ENCODE measurements around the gene CAPN10.

The CAPN10 gene

GRCh38 chr2:240575101-240575965 lies 11.2 kb upstream of the CAPN10 start:
- no peak for TF ChIP-seq CTCF (IDR thresholded peaks at IDR 0.05; ENCODE audit: low read depth, low read length)
- H3K4me3 ChIP-seq (ENCODE audit: low read depth, low read length) = no peak overlapping the region
- in situ Hi-C loops (cut with HindIII; ENCODE audit: low sequenced_read_pairs) = no loop called here
- no peak for DNase-seq (ENCODE audit: low read depth, low spot score)

DNA sequence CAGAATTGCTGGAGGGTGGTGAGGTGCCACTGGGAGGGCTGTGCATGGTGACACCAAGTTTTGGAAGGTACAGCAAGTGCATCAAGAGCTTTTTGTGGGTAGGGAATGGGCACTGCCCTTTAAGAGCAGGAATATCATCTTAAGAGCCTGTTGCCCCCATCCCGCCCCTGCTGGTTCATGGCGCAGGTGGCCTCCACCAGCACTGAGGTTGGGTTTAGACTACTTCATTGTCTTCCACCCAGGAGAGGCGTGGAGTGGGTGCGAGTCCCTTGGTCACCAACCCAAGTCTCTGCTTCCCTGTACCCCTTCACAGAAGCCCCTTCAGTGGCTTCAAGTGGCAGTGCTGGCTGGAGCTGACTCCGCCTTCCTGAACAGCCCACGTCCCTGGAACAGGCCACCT lies 10.5 kb upstream of the CAPN10 start:
- in situ Hi-C loops (cut with HindIII; ENCODE audit: low sequenced_read_pairs) = no loop called here
- no peak for DNase-seq (ENCODE audit: low read depth, low spot score)
- H3K4me3 ChIP-seq (ENCODE audit: low read depth, low read length) = no peak overlapping the region
- no peak for TF ChIP-seq CTCF (IDR thresholded peaks at IDR 0.05; ENCODE audit: low read depth, low read length)

DNA sequence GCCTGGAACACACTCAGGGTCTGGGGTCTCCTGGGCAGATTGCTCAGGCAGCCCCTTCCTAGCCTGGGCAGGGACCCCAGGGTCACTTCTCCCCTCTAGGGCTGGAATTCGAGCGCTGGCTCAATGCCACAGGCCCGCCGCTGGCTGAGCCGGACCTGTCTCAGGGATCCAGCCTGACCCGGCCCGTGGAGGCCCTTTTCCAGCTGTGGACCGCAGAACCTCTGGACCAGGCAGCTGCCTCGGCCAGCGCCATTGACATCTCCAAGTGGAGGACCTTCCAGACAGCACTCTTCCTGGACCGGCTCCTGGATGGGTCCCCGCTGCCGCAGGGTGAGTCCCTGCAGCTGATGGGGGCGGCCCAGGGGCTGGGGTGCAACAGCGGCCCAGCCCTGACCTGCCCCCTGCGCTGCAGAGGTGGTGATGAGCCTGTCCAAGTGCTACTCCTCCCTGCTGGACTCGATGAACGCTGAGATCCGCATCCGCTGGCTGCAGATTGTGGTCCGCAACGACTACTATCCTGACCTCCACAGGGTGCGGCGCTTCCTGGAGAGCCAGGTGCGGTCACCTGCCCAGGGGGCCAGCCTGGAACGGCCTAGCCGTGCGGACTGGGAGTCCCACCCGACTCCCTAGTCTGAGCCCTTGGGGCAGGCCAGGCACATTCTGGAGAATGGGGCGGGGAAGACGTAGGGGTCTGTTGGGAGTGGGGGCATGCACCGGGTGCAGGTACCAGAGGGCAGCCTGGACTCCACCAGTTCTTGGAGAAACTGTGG lies 9.9 kb upstream of the CAPN10 start:
- in situ Hi-C loops (cut with HindIII; ENCODE audit: low sequenced_read_pairs) = no loop called here
- H3K4me3 ChIP-seq (ENCODE audit: low read depth, low read length) = no peak overlapping the region
- TF ChIP-seq CTCF (IDR thresholded peaks at IDR 0.05; ENCODE audit: low read depth, low read length) = no peak
- DNase-seq (ENCODE audit: low read depth, low spot score) = no peak

GRCh38 chr2:240577281-240578109 lies 9.0 kb upstream of the CAPN10 start:
- TF ChIP-seq CTCF (IDR thresholded peaks at IDR 0.05; ENCODE audit: low read depth, low read length) = no peak

GRCh38 chr2:240578110-240578450 lies 8.5 kb upstream of the CAPN10 start:
- in situ Hi-C loops (cut with HindIII; ENCODE audit: low sequenced_read_pairs) = no loop called here
- no peak for DNase-seq (ENCODE audit: low read depth, low spot score)
- no peak for TF ChIP-seq CTCF (IDR thresholded peaks at IDR 0.05; ENCODE audit: low read depth, low read length)
- H3K4me3 ChIP-seq (ENCODE audit: low read depth, low read length) = no peak overlapping the region

More at GRCh38 chr2:240577281-240578109, 9.0 kb upstream of the CAPN10 start:
- DNase-seq (ENCODE audit: low read depth, low spot score) = no peak
- no peak overlapping the region for H3K4me3 ChIP-seq (ENCODE audit: low read depth, low read length)
- in situ Hi-C loops (cut with HindIII; ENCODE audit: low sequenced_read_pairs) = no loop called here

- no peak for DNase-seq (ENCODE audit: low read depth, low spot score)
- H3K4me3 ChIP-seq (ENCODE audit: low read depth, low read length) = no peak overlapping the region
- in situ Hi-C loops (cut with HindIII; ENCODE audit: low sequenced_read_pairs) = no loop called here
- no peak for TF ChIP-seq CTCF (IDR thresholded peaks at IDR 0.05; ENCODE audit: low read depth, low read length)
Measured at GRCh38 chr2:240578488-240578887, 8.0 kb upstream of the CAPN10 start.

All from astrocyte of the spinal cord (primary cell).